Lower leg skin (tissue), 4 donors: ENCODE results near the gene ZNF471. TPM values are rescaled to one million over a fixed set of nuclear protein-coding genes. Genes with fewer than 3 reads are reported as not detected.

ENCODE experiments used
- DNase-seq, 2 donors: peaks; one replicate each; pipeline ENCODE4 v3.0.0-alpha.2; 2019; ENCODE audit warnings: low spot score in 2 of 2
- H3K4me3 ChIP-seq: fragments of 200-600 bp; sonication (generic); 2 replicates; pipeline ENCODE4 v1.5.1; 2017; ENCODE audit warnings: mild to moderate bottlenecking, low read depth; ENCODE audit not compliant: poor library complexity, severe bottlenecking
- POLR2A ChIP-seq, 2 donors: fragments of 450-650 bp; IDR thresholded peaks; one replicate each; pipeline ENCODE4 v1.6.1; 2016 to 2017; ENCODE audit warnings: antibody characterized with exemption in 2 of 2, mild to moderate bottlenecking in 1 of 2, moderate library complexity in 1 of 2
- WGBS, 2 donors: methylation state at CpG; one replicate each; pipeline ENCODE4 v1.1.5; 2018; 5-methylcytosine and 5-hydroxymethylcytosine counted together
- intact Hi-C: fragments of 100-400 bp; cut with DNase I; formaldehyde crosslinking; loops from one replicate; pipeline ENCODE4 v1.15.0; 2023; ENCODE audit warnings: low total_unique reads
- total RNA-seq, 4 donors: library from RNA; depleted of rRNA; stranded (reverse); fragments of >200 nt; gene quantifications; one replicate each; pipeline ENCODE4 v1.1.0, GENCODE V29; 2016
- TF ChIP-seq, protein P1 (sequence below), 3 donors: fragments of 450-650 bp; IDR thresholded peaks; one replicate each; pipeline ENCODE4 v1.5.1; 2016; ENCODE audit warnings: antibody characterized with exemption in 3 of 3, mild to moderate bottlenecking in 3 of 3, moderate library complexity in 2 of 3

Gene ZNF471
- total RNA-seq, 4 donors from 2014 or later: 1.5 to 3.2 (median 2.7) TPM

- intact Hi-C loops: no loop called here
- WGBS, 2 donors: 96 to 97% methylated on average over 2 of the region's 2 CpGs
Measured at GRCh38 chr19:56562766-56563165, 55.1 kb downstream of the ZNF471 start.

DNA sequence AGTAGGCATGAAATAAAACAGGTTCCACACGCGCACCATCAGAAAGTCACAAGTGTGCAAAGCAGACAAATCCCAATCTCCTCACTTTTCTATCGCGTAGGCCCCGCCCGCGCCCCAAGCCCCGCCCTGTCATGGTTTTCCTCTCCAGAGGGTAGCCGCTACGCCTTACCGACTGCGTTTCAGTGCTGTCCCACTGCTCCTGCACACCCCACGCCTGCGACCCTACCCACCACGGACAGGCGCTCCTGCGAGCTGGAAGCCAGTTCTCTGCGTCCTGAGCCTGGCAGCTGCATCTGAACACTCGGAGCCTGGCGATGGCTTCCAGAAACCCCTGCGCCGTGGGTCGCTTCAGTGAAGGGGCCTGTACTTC is 59.2 kb downstream of the ZNF471 start:
- 1% methylated on average over 19 to 23 of the region's 23 CpGs for WGBS, 2 donors
- TF ChIP-seq POLR2A (IDR thresholded peaks at IDR 0.05): no peak
- TF ChIP-seq, protein P1, sequence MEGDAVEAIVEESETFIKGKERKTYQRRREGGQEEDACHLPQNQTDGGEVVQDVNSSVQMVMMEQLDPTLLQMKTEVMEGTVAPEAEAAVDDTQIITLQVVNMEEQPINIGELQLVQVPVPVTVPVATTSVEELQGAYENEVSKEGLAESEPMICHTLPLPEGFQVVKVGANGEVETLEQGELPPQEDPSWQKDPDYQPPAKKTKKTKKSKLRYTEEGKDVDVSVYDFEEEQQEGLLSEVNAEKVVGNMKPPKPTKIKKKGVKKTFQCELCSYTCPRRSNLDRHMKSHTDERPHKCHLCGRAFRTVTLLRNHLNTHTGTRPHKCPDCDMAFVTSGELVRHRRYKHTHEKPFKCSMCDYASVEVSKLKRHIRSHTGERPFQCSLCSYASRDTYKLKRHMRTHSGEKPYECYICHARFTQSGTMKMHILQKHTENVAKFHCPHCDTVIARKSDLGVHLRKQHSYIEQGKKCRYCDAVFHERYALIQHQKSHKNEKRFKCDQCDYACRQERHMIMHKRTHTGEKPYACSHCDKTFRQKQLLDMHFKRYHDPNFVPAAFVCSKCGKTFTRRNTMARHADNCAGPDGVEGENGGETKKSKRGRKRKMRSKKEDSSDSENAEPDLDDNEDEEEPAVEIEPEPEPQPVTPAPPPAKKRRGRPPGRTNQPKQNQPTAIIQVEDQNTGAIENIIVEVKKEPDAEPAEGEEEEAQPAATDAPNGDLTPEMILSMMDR (IDR thresholded peaks at IDR 0.05): no peak
- peak; percentile 37 to 87 for DNase-seq
- peak overlapping the region; percentile 85 for H3K4me3 ChIP-seq
- intact Hi-C loops: no loop called here

More at GRCh38 chr19:56562766-56563165, 55.1 kb downstream of the ZNF471 start:
- H3K4me3 ChIP-seq: no peak overlapping the region
- no peak for TF ChIP-seq POLR2A (IDR thresholded peaks at IDR 0.05)
- TF ChIP-seq, protein P1 (IDR thresholded peaks at IDR 0.05): no peak
- DNase-seq: no peak

DNA sequence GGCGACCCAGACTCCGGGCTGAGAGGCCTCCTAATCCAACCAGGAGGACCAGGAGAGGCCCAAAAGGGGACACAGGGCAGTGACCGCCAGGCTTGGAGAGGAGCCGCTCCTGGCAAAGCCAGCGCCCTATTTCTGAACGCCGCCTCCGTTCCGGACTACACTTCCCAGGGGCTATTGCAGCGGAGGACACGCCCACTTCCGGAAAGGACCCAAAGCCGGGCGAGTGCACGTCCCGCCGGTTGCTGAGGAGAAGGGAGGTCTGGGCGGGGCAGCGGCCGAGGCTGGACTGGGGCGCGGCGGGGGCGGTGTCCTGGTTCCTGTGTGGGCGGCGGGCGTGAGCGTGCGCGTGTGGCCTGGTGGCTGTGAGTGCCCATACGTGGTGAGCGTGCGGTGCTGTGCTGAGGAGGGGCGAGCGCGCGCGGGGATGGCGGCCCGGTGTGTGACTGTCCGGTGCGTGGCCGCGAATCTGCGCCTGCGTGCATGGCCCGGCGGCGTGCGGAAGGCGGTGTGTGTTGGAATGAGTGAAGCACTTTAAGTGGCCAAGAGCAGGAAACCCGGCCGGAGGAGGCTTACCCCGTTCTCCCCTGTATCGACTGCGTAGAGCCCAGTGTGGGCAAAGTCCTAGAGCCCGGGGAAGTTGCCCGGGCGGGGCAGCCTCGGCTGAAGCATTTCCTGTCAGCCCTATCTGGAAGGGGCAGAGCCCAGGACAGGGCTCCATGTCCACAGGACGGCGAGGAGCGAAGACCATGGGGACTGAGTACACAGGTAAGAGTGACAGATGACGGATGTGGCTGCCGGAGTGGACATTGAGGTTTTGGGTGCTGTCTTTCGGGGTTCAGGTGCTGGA is 59.8 kb downstream of the ZNF471 start, which contains the start of gene ZNF470:
ZNF470 (plus strand) TSS at position 195 of the 847 bp plus-strand sequence. CDS start 2,844 bp downstream, outside the sequence.
- intact Hi-C loops: no loop called here
- TF ChIP-seq POLR2A (IDR thresholded peaks at IDR 0.05): no peak
- TF ChIP-seq, protein P1 (IDR thresholded peaks at IDR 0.05): no peak
- WGBS, 2 donors: 3 to 6% methylated on average over 27 to 57 of the region's 66 CpGs
- peak; percentile 93 to 99 for DNase-seq
- H3K4me3 ChIP-seq: peak within 1 kb of the TSS; percentile 85

DNA sequence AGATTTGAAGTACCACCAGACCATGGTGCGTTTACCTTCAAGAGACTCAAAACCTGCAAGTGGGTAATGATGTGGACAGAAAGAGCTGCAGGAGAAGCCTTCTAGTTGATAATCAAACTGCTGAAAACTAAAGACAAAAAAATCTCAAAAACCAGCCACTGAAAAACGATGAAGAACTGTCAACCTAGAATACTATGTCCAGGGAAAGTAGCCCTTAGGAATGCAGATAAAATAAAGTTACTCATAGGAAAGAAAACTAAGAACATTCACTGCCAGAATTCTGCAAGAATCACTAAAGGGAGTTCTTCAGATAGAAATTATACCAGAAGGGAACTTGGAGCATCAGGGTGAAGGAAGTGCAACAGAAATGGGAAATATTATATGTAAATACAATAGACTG is 64.9 kb downstream of the ZNF471 start:
- no peak for TF ChIP-seq POLR2A (IDR thresholded peaks at IDR 0.05)
- TF ChIP-seq, protein P1 (IDR thresholded peaks at IDR 0.05): no peak
- intact Hi-C loops: no loop called here
- WGBS, 2 donors: 50% methylated on average over 2 of the region's 2 CpGs
- DNase-seq: no peak
- no peak overlapping the region for H3K4me3 ChIP-seq

GRCh38 chr19:56573914-56574313 is 66.3 kb downstream of the ZNF471 start:
- H3K4me3 ChIP-seq: no peak overlapping the region
- WGBS, 2 donors: 98% methylated on average over 3 of the region's 3 CpGs
- intact Hi-C loops: no loop called here
- TF ChIP-seq, protein P1 (IDR thresholded peaks at IDR 0.05): no peak
- no peak for TF ChIP-seq POLR2A (IDR thresholded peaks at IDR 0.05)
- DNase-seq: no peak
